SU-DHL-6 (cell line): Measurements from ENCODE around the gene P3H2.

Experiments used
- H2AFZ ChIP-seq: fragments of 200-600 bp; sonication (generic); 2 replicates; pipeline ENCODE4 v1.6.1; 2014; ENCODE audit warnings: low read depth, mild to moderate bottlenecking, moderate library complexity, mixed read lengths, antibody characterized with exemption, low read length; ENCODE audit not compliant: severe bottlenecking
- H3F3A ChIP-seq: fragments of 200-600 bp; shearing (Covaris generic); 2 replicates; pipeline ENCODE4 v1.6.0; 2016; ENCODE audit warnings: antibody characterized with exemption, mild to moderate bottlenecking; ENCODE audit not compliant: insufficient read depth
- H3K27ac ChIP-seq: fragments of 200-600 bp; sonication (generic); 2 replicates; pipeline ENCODE4 v1.5.1; 2016; ENCODE audit warnings: low read depth, mild to moderate bottlenecking, low read length, moderate library complexity, mixed read lengths
- H3K27me3 ChIP-seq: fragments of 200-600 bp; sonication (generic), shearing (Covaris generic); 2 replicates; pipeline ENCODE4 v1.6.0; 2014; ENCODE audit warnings: mild to moderate bottlenecking, low read length
- H3K36me3 ChIP-seq: fragments of 200-600 bp; sonication (generic); 2 replicates; pipeline ENCODE4 v1.6.1; 2014; ENCODE audit warnings: mild to moderate bottlenecking, low read length, mixed read lengths
- H3K4me2 ChIP-seq: fragments of 300-600, 200-600 bp; shearing (Covaris generic), sonication (generic); 2 replicates; pipeline ENCODE4 v1.6.0; 2014; ENCODE audit warnings: low read length, low read depth, mild to moderate bottlenecking; ENCODE audit not compliant: poor library complexity, severe bottlenecking
- H3K4me3 ChIP-seq: fragments of 200-600 bp; sonication (generic); 2 replicates; pipeline ENCODE4 v1.5.1; 2014; ENCODE audit warnings: antibody characterized with exemption, low read length, mild to moderate bottlenecking, mixed read lengths; ENCODE audit not compliant: insufficient read depth, poor library complexity, severe bottlenecking
- H3K79me2 ChIP-seq: fragments of 200-600 bp; sonication (generic); 2 replicates; pipeline ENCODE4 v1.6.1; 2014; ENCODE audit warnings: mild to moderate bottlenecking, low read length, moderate library complexity; ENCODE audit not compliant: insufficient read depth
- H3K9ac ChIP-seq: fragments of 200-600 bp; sonication (generic); 2 replicates; pipeline ENCODE4 v1.7.0; 2014; ENCODE audit warnings: mild to moderate bottlenecking, low read length
- H3K9me2 ChIP-seq: fragments of 200-600 bp; sonication (generic); replicated peaks from 2 replicates; pipeline ENCODE4 v1.6.1; 2014; ENCODE audit warnings: low read length; ENCODE audit not compliant: insufficient read depth
- H3K9me3 ChIP-seq: fragments of 200-600 bp; sonication (generic); 2 replicates; pipeline ENCODE4 v1.6.1; 2014; ENCODE audit warnings: low read length, mixed read lengths; ENCODE audit not compliant: insufficient read depth
- H4K20me1 ChIP-seq: fragments of 200-600 bp; sonication (generic); 2 replicates; pipeline ENCODE4 v1.6.1; 2014; ENCODE audit warnings: low read depth, mild to moderate bottlenecking, antibody characterized with exemption, low read length, moderate library complexity, mixed read lengths
- CTCF ChIP-seq: fragments of 200-600 bp; sonication (generic); IDR thresholded peaks from one replicate; pipeline ENCODE4 v1.5.1; 2017; ENCODE audit warnings: antibody characterized with exemption, mild to moderate bottlenecking, low read length, moderate library complexity; ENCODE audit not compliant: insufficient read depth, poor library complexity, severe bottlenecking
- EZH2phosphoT487 ChIP-seq: fragments of 200-600 bp; sonication (generic), shearing (Covaris generic); conservative IDR thresholded peaks from 2 replicates; pipeline ENCODE4 v1.6.1; 2018; ENCODE audit warnings: mild to moderate bottlenecking, antibody characterized with exemption, low read length, moderate library complexity, mixed read lengths

The P3H2 gene

GRCh38 chr3:190024912-190025311 is 95.8 kb downstream of the P3H2 start:
- Histone ChIP-seq H3K9ac (no peak overlapping the region), H3K36me3 (no peaks in the 10 kb centered on the region), H3K9me2 (no peaks in the 10 kb centered on the region), H3K27ac (no peak overlapping the region), H3K4me2 (no peak overlapping the region), H4K20me1 (no peaks in the 10 kb centered on the region), H3K9me3 (no peaks in the 10 kb centered on the region), H3K79me2 (no peaks in the 10 kb centered on the region), H3F3A (no peaks in the 10 kb centered on the region), H2AFZ (no peak overlapping the region), H3K27me3 (no peaks in the 10 kb centered on the region), H3K4me3 (no peak overlapping the region)
- TF ChIP-seq EZH2phosphoT487, result no peak
- no peak for TF ChIP-seq CTCF

- Histone ChIP-seq H3K4me3 (no peak overlapping the region), H3K27me3 (no peaks in the 10 kb centered on the region), H3K9ac (no peak overlapping the region), H3K9me2 (no peaks in the 10 kb centered on the region), H3K4me2 (no peak overlapping the region), H3K9me3 (no peaks in the 10 kb centered on the region), H3K27ac (no peak overlapping the region), H2AFZ (no peak overlapping the region), H4K20me1 (no peaks in the 10 kb centered on the region), H3K79me2 (no peaks in the 10 kb centered on the region), H3K36me3 (no peaks in the 10 kb centered on the region), H3F3A (no peaks in the 10 kb centered on the region)
- TF ChIP-seq CTCF, result no peak
- TF ChIP-seq EZH2phosphoT487, result no peak
Observed at GRCh38 chr3:190019844-190020243, 100.9 kb downstream of the P3H2 start.

GRCh38 chr3:190019006-190019405 is 101.7 kb downstream of the P3H2 start:
- Histone ChIP-seq H3K27ac (no peak overlapping the region), H2AFZ (no peak overlapping the region)
- no peak for TF ChIP-seq CTCF
- TF ChIP-seq EZH2phosphoT487, result no peak

GRCh38 chr3:190018460-190018859 is 102.2 kb downstream of the P3H2 start:
- Histone ChIP-seq H3K4me2 (no peak overlapping the region), H3K79me2 (no peaks in the 10 kb centered on the region), H3K9ac (no peak overlapping the region), H3K36me3 (no peaks in the 10 kb centered on the region), H2AFZ (no peak overlapping the region), H3K9me2 (no peaks in the 10 kb centered on the region), H4K20me1 (no peaks in the 10 kb centered on the region), H3K27ac (no peak overlapping the region), H3K4me3 (no peak overlapping the region), H3K27me3 (no peaks in the 10 kb centered on the region), H3F3A (no peaks in the 10 kb centered on the region), H3K9me3 (no peaks in the 10 kb centered on the region)
- TF ChIP-seq EZH2phosphoT487 (no peak), CTCF (no peak)

More at GRCh38 chr3:190019006-190019405, 101.7 kb downstream of the P3H2 start:
- Histone ChIP-seq H3K9me2 (no peaks in the 10 kb centered on the region), H3K79me2 (no peaks in the 10 kb centered on the region), H3K9me3 (no peaks in the 10 kb centered on the region), H4K20me1 (no peaks in the 10 kb centered on the region), H3K4me3 (no peak overlapping the region), H3K4me2 (no peak overlapping the region), H3K9ac (no peak overlapping the region), H3K36me3 (no peaks in the 10 kb centered on the region), H3K27me3 (no peaks in the 10 kb centered on the region), H3F3A (no peaks in the 10 kb centered on the region)
